NCI-H2107 treated with DMSO at 0.1 percent for 48 hours (cell line): Measurements from ENCODE around the gene ACTMAP.
"Not testable (repeated sequence)": the region's sequence is repeated elsewhere in the genome, so short reads cannot be mapped to it uniquely, and the experiment has no call there.

ENCODE experiments used
- DNase-seq: peaks from one replicate; lab custom pipeline; 2025; ENCODE audit not compliant: unreplicated experiment; lab: John Stamatoyannopoulos, UW

ACTMAP gene

GRCh38 chr19:40776932-40777644 lies 26.8 kb upstream of the ACTMAP start:
- peak; percentile 82 for DNase-seq

GRCh38 chr19:40776364-40776763 lies 26.1 kb upstream of the ACTMAP start:
- no peak for DNase-seq

DNA sequence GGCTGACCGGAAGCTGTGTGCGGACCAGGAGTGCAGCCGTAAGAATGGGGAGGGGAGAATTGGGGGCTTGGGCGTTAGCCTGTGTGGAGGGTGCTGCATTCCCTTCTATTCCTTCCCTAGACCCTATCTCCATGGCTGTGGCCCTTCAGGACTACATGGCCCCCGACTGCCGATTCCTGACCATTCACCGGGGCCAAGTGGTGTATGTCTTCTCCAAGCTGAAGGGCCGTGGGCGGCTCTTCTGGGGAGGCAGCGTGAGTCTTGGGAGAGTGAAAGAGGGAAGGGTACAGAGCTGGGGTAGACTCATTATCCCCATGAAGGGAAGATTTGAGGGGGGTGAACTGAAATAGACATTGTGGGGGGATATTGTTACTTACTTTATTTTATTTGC lies 25.4 kb upstream of the ACTMAP start:
- no peak for DNase-seq

DNA sequence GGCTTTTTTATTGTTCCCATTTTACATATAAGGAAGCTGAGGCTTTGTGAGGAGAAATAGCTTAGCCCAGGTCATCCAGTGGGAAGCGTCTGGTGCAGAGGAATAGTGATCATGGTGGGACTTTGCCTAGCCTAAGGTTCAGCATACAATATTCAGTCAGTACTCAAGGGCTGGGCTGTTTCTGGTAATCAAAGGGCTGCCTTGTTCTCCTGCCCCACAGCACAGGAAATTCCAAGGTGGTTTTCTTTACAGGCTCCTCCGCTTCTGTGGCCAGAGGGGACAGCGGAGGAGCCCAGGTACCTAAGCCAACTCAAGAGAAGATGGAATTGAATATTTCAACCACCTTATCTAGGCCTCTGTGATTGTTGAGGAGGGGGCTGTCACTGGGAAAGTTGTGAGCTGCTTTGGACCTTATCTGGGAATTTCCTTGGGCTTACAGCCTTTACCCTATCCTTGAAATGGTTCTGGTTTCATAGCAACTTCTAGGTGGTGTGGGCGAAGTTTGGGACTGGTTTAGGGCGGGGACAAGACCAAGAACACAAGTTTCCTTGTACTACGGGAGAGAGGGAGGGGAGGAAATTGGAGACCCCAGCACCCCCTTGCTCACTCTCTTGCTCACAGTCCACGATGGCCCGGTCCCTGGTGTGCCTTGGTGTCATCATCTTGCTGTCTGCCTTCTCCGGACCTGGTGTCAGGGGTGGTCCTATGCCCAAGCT lies 24.8 kb upstream of the ACTMAP start, which contains the start of gene MIA:
Gene MIA, plus strand, starts transcription at position 606 of the 716 bp plus-strand sequence. Its CDS starts 22 bp downstream, at position 628.
- DNase-seq = no peak

DNA sequence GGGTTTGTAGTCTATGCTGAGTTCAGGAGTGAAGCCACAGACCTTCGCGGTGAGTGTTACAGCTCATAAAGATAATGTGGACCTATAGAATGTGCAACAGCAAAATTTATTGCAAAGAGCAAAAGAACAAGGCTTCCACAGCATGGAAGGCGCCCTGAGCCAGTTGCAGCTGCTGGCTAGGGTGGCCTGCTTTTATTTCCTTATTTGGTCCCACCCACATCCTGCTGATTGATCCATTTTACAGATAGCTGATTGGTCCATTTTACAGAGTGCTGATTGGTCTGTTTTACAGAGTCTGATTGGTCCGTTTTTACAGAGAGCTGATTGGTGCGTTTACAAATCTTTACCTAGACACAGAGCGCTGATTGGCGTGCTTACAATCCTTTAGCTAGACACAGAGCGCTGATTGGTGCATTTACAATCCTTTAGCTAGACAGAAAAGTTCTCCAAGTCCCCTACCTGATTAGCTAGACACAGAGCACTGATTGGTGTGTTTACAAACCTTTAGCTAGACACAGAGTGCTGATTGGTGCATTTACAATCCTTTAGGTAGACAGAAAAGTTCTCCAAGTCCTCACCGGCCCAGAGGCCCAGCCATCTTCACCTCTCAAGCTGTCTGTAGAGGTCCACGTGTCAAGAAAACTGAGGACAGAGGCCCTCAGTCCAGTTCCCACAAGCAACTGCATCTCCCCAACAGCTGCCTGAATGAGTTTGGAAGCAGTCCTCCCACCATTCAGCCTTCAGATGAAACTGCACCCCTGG lies 21.0 kb upstream of the ACTMAP start:
- DNase-seq = not testable (repeated sequence)

DNA sequence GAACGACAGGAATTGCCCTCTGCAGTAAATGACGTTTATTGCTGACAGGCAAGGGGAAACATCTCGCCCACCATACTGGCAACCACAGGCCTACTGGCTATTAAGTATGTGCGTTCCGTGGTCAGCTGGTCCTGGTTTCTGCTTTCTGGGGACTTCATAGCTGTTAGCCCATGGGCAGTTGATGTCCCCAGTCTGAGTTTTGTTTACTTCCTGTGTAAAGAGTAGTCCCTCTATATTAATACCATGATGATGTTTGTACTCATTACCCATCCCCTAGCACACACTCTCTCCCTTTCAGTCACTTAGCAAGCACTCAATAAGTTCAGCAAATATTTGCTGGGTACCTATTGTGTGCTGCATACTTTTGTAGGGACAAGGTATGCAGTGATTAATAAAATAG lies 18.6 kb upstream of the ACTMAP start:
- no peak for DNase-seq

DNA sequence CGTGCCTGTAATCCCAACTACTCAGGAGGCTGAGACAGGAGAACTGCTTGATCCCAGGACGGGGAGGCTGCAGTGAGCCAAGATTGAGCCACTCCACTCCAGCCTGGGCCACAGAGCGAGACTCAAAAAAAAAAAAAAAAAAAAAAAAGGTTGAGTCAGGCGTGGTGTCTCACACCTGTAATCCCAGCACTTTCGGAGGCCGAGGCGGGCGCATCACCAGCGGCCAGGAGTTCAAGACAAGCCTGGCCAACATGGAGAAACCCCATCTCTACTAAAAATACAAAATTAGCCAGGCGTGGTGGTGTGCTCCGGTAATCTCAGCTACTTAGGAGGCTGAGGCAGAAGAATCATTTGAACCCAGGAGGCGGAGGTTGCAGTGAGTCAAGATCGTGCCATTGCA lies 16.1 kb upstream of the ACTMAP start:
- not testable (repeated sequence) for DNase-seq

- DNase-seq = no peak
Measured at GRCh38 chr19:40763963-40764362, 13.7 kb upstream of the ACTMAP start.

- DNase-seq = no peak
Measured at GRCh38 chr19:40763526-40763925, 13.2 kb upstream of the ACTMAP start.

GRCh38 chr19:40762754-40763470 lies 12.6 kb upstream of the ACTMAP start:
- no peak for DNase-seq

DNA sequence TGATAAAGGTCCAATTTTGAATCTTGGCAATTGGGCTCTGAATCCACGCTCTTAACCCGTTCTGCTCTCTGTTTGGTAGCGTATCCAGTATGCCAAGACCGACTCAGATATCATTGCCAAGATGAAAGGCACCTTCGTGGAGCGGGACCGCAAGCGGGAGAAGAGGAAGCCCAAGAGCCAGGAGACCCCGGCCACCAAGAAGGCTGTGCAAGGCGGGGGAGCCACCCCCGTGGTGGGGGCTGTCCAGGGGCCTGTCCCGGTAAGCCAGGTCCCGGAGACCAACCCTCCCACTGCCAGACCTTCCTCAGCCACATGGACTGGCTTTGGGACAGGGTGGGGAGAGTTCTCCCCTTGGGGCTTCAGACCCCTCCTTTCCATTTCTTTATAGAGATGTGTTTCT lies 9.1 kb upstream of the ACTMAP start:
- no peak for DNase-seq

- DNase-seq = no peak
Measured at GRCh38 chr19:40758491-40758890, 8.2 kb upstream of the ACTMAP start.

GRCh38 chr19:40756502-40757110 lies 6.3 kb upstream of the ACTMAP start:
- DNase-seq = no peak

GRCh38 chr19:40755791-40756190 lies 5.5 kb upstream of the ACTMAP start:
- DNase-seq = no peak

DNA sequence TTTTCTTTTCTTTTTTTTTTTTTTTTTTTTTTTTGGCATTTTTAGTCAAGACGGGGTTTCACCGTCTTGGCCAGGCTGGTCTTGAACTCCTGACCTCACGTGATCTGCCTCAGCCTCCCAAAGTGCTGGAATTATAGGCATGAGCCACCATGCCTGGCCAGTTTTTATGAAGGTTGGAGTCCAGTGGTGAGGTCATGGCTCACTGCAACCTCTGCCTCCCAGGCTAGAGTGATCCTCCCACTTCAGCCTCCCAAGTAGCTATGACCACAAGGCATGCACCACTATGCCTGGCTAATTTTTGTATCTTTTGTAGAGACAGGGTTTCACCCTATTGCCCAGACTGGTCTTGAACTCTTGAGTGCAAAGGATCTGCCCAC lies 5.0 kb upstream of the ACTMAP start:
- DNase-seq = no peak

DNA sequence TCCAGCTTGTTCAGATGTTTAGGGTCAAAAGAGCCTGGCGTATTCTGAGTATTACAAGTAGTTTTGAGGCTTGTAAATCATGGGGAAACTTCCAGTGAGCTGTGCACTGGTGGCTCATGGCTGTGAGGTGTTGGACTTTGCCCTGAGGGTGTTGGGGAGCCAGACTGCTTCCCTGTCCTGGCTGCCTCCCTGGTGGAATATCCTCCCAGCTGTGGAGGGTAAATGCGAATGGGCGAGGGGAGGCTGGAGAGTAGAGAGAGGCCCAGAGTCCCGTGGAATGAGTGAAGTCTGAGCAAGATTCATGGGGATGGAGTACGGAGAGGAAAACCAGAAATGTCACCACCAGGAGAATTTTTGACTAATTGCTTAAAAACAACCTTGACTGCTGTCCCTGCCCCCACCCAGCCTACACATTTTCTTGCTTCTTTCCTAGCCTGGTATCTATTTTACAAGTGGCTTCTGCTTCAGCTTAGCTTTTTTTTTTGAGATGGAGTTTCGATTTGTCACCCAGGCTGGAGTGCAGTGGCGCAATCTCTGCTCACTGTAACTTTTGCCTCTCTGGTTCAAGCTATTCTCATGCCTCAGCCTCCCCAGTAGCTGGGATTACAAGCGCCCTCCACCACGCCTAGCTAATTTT lies 4.5 kb upstream of the ACTMAP start:
- DNase-seq = no peak

DNA sequence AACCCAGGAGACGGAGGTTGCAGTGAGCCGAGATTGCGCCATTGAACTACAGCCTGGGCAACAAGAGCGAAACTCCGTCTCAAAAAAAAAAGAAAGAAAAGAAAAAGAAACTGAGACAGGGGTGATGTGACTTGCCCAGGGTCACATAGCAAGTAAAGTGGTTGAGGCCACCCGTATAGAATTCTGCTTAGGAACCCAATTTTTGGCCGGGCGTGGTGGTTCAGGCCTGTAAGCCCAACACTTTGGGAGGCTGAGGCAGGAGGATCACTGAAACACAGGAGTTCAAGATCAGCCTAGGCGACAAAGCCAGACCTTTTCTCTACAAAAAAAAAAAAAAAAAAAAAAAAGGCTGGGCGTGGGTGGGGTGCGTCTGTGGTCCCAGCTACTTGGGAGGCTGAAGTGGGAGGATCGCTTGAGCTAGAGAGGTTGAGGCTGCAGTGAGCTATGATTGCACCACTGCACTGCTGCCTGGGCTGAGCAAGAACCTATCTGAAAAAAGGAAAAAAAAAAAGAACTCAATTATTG lies 2.0 kb upstream of the ACTMAP start:
- DNase-seq = no peak

- peak; percentile 96 for DNase-seq
Measured at GRCh38 chr19:40750874-40751537, 729 bp upstream of the ACTMAP start, which contains the start of gene SNRPA. Gene SNRPA, plus strand, starts transcription at chr19:40751203. Its CDS starts 206 bp downstream, at chr19:40751409.

- no peak for DNase-seq
Measured at GRCh38 chr19:40747536-40747935, 2.7 kb downstream of the ACTMAP start.
